ENCODE measurements around the gene CTNNBL1. TPM values are rescaled to one million over a fixed set of nuclear protein-coding genes. Genes with fewer than 3 reads are reported as not detected.
"Not testable (repeated sequence)": the region's sequence is repeated elsewhere in the genome, so short reads cannot be mapped to it uniquely, and the experiment has no call there.

CTNNBL1 gene
- total and polyA plus RNA-seq, 12 donors: 5.5 to 75.5 (median 37.7) TPM

DNA sequence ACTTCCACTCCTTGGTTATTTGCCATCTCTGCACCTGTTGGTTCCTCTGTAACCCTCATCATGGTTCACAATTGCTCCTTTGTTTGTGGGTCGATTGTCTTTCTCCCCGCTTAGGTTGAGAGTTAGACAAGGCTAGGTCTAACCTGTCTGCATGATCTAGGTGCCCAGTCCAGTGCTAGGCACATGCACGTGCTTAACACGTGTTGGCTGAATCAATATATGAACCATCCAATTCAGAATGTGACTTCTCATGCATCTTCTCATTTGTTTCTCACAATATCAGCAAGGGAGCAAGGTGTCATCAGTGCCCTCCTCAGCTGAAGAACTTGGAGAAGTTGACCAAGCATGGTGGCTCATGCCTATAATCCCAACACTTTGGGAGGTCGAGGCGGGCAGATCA, 36.9 kb upstream of the CTNNBL1 start:
- Histone ChIP-seq H3K27ac (no peak overlapping the region), H3K9me3 (replicated peaks in 1 of 3) (no peaks in the 10 kb centered on the region), H3K4me3 (no peak overlapping the region), H3K4me1 (replicated peaks in 1 of 2) (no peaks in the 10 kb centered on the region), H3K36me3 (replicated peaks in 1 of 2) (no peaks in the 10 kb centered on the region), H3K27me3 (no peaks in the 10 kb centered on the region)
- no peak for TF ChIP-seq POLR2A (IDR thresholded peaks at IDR 0.05)
- no peak for TF ChIP-seq CTCF (IDR thresholded peaks at IDR 0.05)
- no peak for DNase-seq
- intact Hi-C loops (cut with DNase I): no loop called here
- 65 to 89% (median 78%) methylated on average over 6 of the region's 6 CpGs for WGBS, 4 donors

GRCh38 chr20:37657924-37658804, 35.7 kb upstream of the CTNNBL1 start:
- WGBS, 4 donors: 47 to 71% (median 67%) methylated on average over 5 to 6 of the region's 6 CpGs
- Histone ChIP-seq H3K4me3 (no peak overlapping the region), H3K36me3 (replicated peaks in 1 of 2) (no peaks in the 10 kb centered on the region), H3K27me3 (no peaks in the 10 kb centered on the region), H3K9me3 (replicated peaks in 1 of 3) (no peaks in the 10 kb centered on the region), H3K4me1 (replicated peaks in 1 of 2) (no peaks in the 10 kb centered on the region), H3K27ac (no peak overlapping the region)
- no peak for TF ChIP-seq POLR2A (IDR thresholded peaks at IDR 0.05)
- TF ChIP-seq CTCF (IDR thresholded peaks at IDR 0.05): no peak
- no peak for DNase-seq
- intact Hi-C loops (cut with DNase I): no loop called here

DNA sequence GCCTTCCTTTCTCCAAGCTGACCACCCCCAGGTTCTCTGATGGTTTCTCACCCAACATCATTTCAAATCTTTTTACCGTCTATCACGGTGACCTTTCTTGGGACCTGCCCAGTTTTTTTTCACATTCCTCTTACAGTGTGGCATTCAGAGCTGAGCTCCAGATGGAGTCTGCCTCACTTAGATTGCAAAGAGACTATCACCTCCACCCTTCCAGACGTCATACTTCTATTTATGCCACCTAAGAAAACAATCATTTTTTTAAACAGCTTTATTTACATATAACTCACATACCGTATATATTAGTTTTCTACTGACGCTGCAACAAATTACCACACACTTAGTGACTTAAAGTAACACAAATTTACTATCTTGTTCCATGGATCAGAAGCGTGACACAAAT, 32.3 kb upstream of the CTNNBL1 start:
- Histone ChIP-seq H3K36me3 (replicated peaks in 1 of 2) (no peaks in the 10 kb centered on the region), H3K27me3 (no peaks in the 10 kb centered on the region), H3K4me3 (no peak overlapping the region), H3K27ac (no peak overlapping the region), H3K4me1 (replicated peaks in 1 of 2) (no peaks in the 10 kb centered on the region), H3K9me3 (replicated peaks in 1 of 3) (no peaks in the 10 kb centered on the region)
- TF ChIP-seq CTCF (IDR thresholded peaks at IDR 0.05) (no peak), POLR2A (IDR thresholded peaks at IDR 0.05) (no peak)
- WGBS, 4 donors: 71 to 88% (median 77%) methylated on average over 6 of the region's 6 CpGs
- no peak for DNase-seq
- intact Hi-C loops (cut with DNase I): no loop called here

DNA sequence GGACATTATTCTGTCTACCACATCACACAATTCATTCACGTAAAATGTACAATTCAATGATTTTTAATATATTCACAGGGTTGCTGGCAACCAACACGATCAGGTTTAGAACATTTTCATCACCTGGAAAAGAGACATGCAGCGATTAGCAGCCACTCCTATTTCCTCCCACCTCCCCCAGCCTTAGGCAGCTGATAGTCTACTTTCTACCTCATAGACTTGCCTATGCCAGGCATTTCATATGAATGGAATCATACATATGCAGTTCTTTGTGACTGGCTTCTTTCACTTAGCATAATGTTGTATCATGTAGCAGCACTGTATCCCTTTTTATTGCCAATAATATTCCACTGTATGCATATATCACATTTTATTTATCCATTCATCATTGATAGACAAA, 31.5 kb upstream of the CTNNBL1 start:
- Histone ChIP-seq H3K4me1 (replicated peaks in 1 of 2) (no peaks in the 10 kb centered on the region), H3K27me3 (no peaks in the 10 kb centered on the region), H3K27ac (no peak overlapping the region), H3K9me3 (replicated peaks in 1 of 3) (no peaks in the 10 kb centered on the region), H3K36me3 (replicated peaks in 1 of 2) (no peaks in the 10 kb centered on the region), H3K4me3 (no peak overlapping the region)
- DNase-seq: no peak
- TF ChIP-seq CTCF (IDR thresholded peaks at IDR 0.05): no peak
- TF ChIP-seq POLR2A (IDR thresholded peaks at IDR 0.05): no peak
- 52 to 70% (median 64%) methylated on average over 3 of the region's 3 CpGs for WGBS, 4 donors
- intact Hi-C loops (cut with DNase I): no loop called here

DNA sequence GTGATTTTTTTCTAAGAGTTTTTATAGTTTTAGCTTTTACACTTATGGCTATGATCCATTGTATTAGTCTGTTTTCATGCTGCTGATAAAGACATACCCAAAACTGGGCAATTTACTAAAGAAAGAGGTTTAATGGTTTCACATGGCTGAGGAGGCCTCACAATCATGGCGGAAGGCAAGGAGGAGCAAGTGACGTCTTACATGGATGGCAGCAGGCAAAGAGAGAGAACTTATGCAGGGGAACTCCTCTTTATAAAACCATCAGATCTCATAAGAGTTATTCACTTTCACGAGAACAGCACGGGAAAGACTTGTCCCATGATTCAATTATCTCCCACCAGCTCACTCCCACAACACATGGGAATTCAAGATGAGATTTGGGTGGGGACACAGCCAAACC, 29.2 kb upstream of the CTNNBL1 start:
- H3K4me3 ChIP-seq; H3K27me3 ChIP-seq; H3K27ac ChIP-seq; H3K4me1 ChIP-seq (replicated peaks in 1 of 2); intact Hi-C loops (cut with DNase I); H3K9me3 ChIP-seq (replicated peaks in 1 of 3); H3K36me3 ChIP-seq (replicated peaks in 1 of 2); DNase-seq: not testable (repeated sequence)
- WGBS, 4 donors: 87 to 95% (median 91%) methylated on average over 4 of the region's 4 CpGs
